Sciatic nerve (tissue), 2 donors: ENCODE results near the gene DUOX1. TPM values are rescaled to one million over a fixed set of nuclear protein-coding genes. Genes with fewer than 3 reads are reported as not detected.

Experiments used
- ATAC-seq: fragments of 200-7000 bp; cut with Tn5 transposase; one replicate; pipeline ENCODE4 v1.9.1; 2020; ENCODE audit warnings: mild to moderate bottlenecking, moderate library complexity
- DNase-seq: peaks from one replicate; pipeline ENCODE4 v3.0.0-alpha.2; 2020; ENCODE audit warnings: low spot score
- intact Hi-C: fragments of 100-400 bp; cut with DNase I; formaldehyde crosslinking; loops from one replicate; pipeline ENCODE4 v1.14.2; 2022
- total RNA-seq: library from RNA; stranded (reverse); fragmentation: NEBNext Ultra II Directional; extraction: Animal tissue kit (Norgen Biotek cat#: 25700); gene quantifications from one replicate; pipeline ENCODE4 v1.2.1, GENCODE V29; 2021
- donor health status: DM: no; HTN: no; CAD: no.
- donor health status: DM: no; HTN: no; CAD: no.

Gene DUOX1
- total RNA-seq, 1 donor from 2014 or later: 5.9 TPM

DNA sequence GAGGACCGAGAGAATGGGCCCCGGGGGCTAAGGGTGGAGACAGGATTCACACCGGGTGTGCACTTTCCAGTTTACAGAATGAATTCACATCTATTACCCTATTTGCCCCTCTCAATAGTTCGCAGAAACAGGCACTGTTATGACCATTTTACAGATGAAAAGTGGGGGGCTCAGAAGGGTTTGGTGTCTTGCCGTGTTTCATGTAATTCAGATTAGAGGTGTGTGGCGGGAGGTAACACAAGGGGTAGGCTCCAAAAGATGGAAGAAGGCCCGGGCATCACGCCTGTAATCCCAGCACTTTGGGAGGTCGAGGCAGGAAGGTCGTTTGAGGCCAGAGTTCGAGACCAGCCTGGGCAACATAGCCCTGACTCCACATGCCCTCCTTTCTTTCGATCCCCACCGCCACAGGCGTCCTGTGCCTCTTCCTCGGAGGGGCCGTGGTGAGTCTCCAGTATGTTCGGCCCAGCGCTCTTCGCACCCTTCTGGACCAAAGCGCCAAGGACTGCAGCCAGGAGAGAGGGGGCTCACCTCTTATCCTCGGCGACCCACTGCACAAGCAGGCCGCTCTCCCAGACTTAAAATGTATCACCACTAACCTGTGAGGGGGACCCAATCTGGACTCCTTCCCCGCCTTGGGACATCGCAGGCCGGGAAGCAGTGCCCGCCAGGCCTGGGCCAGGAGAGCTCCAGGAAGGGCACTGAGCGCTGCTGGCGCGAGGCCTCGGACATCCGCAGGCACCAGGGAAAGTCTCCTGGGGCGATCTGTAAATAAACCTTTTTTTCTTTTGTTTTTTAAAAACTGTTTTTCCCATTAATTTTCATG lies 12.3 kb upstream of the DUOX1 start:
- DNase-seq (no peak), ATAC-seq (peak; percentile 57)
- intact Hi-C loops: no loop called here

DNA sequence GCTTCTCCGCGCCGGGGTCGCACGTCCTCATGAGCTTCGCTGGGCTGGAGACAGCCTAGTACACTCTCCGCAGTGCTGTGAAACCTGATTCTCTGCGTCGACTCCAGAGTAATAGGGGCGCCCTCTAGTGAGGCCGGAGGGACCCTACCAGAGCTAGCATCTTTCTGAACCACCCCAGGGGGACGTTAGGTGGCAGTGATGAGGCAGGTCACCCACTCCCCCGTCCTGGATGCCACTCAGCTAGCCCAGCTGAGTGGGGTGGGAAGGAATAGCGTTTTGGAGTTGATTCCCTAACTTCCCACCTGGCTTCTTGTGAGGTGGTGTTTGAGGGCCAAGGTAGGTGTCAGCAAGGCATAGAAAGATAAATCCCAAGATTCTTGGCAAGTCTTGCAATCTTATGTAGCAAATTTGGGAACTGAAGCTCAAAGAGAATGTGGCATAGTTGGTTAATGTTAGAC lies 11.6 kb upstream of the DUOX1 start:
- DNase-seq: peak; percentile 91
- intact Hi-C loops: no loop called here
- peak; percentile 96 for ATAC-seq

- DNase-seq (no peak), ATAC-seq (no peak)
- intact Hi-C loops: no loop called here
These were observed 10.8 kb upstream of the DUOX1 start for GRCh38 chr15:45118996-45119395.

- no peak for DNase-seq
- intact Hi-C loops: no loop called here
- no peak for ATAC-seq
These were observed 9.5 kb upstream of the DUOX1 start for GRCh38 chr15:45120081-45120972.

- intact Hi-C loops: no loop called here
- ATAC-seq (no peak), DNase-seq (no peak)
These were observed 8.8 kb upstream of the DUOX1 start for GRCh38 chr15:45121020-45121419.

GRCh38 chr15:45121706-45122417 lies 7.9 kb upstream of the DUOX1 start:
- ATAC-seq (no peak), DNase-seq (no peak)
- intact Hi-C loops: no loop called here

- no peak for ATAC-seq
- intact Hi-C loops: no loop called here
- DNase-seq: no peak
These were observed 7.1 kb upstream of the DUOX1 start for GRCh38 chr15:45122719-45123118.

- no peak for DNase-seq
- intact Hi-C loops: no loop called here
- ATAC-seq: no peak
These were observed 6.4 kb upstream of the DUOX1 start for GRCh38 chr15:45123397-45123796.

DNA sequence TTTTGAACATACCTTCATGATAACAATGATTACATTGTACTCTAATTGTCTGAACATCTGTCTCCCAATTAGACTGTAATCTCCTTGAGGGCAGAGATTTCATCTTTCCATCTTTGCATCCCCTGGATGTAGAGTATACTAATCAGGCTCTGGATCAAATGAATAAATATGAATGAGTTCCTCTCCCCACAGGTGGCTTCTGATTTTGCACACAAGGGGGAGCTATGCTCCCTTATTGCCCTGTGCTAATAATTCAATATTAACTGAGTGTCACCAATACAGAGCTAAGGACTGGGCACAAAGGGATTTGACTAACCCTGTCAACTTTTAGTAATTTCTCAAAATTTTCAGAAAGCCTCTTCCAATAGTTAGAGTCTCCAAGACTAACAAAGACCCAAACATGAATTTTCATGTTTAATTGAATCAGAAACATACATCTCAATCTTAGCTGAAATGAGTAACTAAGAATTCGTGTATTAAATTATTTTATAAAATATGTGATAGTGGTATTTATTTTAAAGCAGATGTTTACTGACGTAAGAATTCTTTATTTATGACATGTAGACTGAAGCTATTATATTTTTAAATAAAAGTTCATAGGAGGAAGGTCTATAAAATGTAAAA lies 3.1 kb upstream of the DUOX1 start:
- intact Hi-C loops: no loop called here
- ATAC-seq (no peak), DNase-seq (no peak)

DNA sequence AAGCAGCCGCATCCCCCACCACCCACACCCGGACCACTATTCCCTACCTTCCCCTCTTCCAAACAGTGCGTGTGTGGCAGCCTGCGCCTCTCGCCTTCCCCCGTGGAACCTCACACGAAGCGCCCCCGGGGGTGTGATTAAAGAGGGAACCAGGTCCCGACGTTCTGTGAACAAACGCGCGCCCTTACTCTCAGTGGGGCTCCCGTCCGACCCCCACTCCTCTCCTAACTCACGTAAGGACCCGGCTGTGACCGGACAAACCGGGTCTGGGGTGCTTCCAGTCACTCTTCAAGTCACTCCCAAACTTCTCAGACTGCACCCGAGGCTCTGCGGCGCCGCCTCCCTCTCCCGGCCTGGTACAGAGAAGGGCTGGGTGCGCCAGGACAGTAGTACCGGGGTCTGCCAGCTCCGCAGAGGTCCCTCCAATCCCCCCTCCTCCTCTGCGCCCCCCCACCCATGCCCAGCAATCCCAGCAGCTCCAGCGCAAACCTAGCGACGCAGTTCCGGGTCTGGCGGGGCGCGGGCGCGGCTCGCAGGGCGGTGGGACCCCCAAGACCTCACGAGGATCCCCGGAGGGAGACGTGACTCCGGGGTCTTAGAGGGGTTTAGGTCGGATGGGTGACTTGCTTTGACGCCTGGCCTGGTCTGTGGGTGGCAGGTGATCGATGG lies 689 bp upstream of the DUOX1 start:
- no peak for DNase-seq
- intact Hi-C loops: no loop called here

DNA sequence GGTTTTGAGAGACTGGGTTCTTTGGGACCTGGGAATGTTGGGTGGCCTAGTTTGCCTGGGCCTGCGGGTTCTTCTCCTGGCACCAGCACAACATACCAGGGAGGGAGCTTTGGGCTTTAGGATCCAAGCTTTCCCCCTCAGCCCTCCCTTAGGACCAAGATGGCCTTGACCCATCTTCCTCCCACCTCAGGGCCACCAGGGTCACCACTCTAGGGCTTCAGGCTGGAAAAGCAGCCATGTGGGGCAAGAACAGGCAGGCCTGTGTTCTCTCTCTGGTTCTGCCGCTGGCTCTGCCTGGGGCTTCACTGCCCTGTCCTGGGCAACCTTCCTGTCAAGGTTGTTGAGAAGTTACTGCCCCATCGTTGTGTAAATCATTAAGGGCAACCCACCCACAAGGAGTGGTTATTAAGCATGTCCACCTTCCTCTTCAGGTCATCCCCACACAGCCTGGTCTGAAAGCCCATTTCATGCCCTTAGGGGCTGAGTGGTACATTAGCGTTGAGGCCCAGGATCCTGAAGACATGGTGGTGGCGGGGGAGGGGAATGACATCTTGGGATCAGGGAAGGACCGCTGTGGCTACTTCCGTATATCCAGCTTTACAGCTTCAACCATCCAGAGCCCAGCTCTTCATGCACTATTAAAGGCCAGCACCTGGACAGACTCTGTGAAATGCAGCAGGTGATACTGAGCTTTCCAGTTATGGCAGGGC lies 652 bp downstream of the DUOX1 start:
- no peak for DNase-seq
- ATAC-seq: no peak
- intact Hi-C loops: no loop called here

More for the DNA sequence above, 689 bp upstream of the DUOX1 start:
- peak; percentile 53 for ATAC-seq

DNA sequence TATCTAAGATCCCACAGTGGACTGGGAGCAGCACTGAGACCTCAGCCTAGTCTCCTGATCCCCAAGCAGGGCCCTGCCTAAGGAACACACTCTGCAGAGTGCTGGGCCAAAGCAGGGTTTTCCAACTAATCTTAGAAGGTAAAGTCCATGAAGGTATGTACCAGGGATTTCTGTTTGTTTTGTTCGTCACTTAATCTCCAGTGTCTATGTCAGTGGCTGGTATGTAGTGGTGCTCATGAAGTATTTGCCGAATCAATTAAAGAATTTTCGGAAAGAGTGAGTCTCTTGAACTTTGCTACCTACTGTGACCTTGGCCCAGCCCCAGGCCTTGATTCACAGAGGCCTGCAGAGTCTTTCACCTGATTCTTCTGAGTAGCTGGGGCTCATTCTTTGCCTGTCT lies 1.7 kb downstream of the DUOX1 start:
- DNase-seq (no peak), ATAC-seq (no peak)
- intact Hi-C loops: no loop called here

- DNase-seq (no peak), ATAC-seq (no peak)
- intact Hi-C loops: no loop called here
These were observed 3.2 kb downstream of the DUOX1 start for GRCh38 chr15:45132844-45133560.

DNA sequence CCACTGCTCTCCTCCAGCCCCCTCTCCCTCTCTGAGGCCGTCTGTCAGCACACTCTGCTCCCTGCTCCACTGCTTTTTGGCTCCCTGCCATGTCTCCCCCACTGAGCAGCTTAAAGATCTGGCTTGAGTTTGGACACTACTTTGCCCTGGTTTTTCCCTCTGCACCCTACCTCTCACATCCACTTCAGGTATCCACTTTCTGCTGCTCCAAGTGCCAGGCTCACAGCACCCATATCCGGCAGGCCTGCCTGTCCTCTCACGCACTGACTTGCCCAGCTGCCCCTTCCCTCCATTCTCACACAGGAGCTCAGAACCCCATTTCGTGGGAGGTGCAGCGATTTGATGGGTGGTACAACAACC lies 3.7 kb downstream of the DUOX1 start:
- ATAC-seq (no peak), DNase-seq (no peak)
- intact Hi-C loops: no loop called here

GRCh38 chr15:45134046-45134445 lies 4.3 kb downstream of the DUOX1 start:
- intact Hi-C loops: no loop called here

DNA sequence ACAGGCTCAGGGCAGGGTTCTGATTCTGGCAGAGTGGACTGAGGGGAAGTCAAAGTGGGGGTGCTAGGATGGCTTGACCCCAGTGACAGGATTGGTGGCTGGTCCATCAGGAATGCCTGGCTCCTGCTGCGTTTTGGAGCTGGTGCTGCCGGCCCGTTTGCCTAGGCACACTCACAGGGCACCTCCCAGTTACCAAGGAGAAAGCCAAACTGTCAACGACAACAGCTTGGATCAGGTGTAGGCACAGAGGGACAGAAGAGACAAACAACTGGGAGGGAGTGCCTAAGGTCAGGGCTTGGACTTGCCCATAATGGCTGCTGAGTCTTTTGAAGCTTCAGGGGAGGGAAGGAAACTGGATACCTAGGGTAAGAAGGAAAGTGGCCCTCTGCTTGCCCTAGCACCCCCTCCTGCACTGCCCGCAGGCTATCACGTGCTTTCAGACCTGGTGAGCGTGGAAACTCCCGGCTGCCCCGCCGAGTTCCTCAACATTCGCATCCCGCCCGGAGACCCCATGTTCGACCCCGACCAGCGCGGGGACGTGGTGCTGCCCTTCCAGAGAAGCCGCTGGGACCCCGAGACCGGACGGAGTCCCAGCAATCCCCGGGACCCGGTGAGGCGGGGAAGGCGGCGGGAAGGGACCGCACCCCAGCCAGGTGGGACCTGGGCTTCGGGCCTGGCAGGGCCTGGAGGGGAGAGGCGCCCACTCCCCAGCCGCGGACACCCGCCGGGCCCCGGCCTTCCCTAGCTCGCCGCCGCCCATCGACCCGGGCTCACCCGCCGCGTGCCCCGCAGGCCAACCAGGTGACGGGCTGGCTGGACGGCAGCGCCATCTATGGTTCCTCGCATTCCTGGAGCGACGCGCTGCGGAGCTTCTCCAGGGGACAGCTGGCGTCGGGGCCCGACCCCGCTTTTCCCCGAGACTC lies 5.1 kb downstream of the DUOX1 start:
- DNase-seq: no peak
- ATAC-seq: peak; percentile 29
- intact Hi-C loops: no loop called here

More at GRCh38 chr15:45134046-45134445, 4.3 kb downstream of the DUOX1 start:
- DNase-seq: no peak
- ATAC-seq: no peak
